Stimulated activated CD8-positive, alpha-beta memory T cell treated with anti-CD3 and anti-CD28 coated beads, Interleukin-12 subunit alpha, Interleukin-12 subunit beta, amount 100 ng/mL, for 1 hour (primary cell): ENCODE results near the gene TOE1.
A peak's percentile ranks its signal among the peaks of the same experiment; 100 is the strongest.
"Not testable (repeated sequence)": the region's sequence is repeated elsewhere in the genome, so short reads cannot be mapped to it uniquely, and the experiment has no call there.

Source experiments
- DNase-seq: peaks from one replicate; pipeline ENCODE4 v3.0.0-alpha.2; 2020; ENCODE audit warnings: low read depth

Gene TOE1

GRCh38 chr1:45339789-45340558, at the start of gene TOE1, which contains the start of gene MUTYH:
TOE1 (plus strand) TSS chr1:45340170; CDS start chr1:45340253, 83 bp downstream.
MUTYH (minus strand) TSS chr1:45340440; CDS start chr1:45334505, 5,935 bp downstream.
- peak; percentile 84 for DNase-seq

GRCh38 chr1:45291002-45291401, 49.0 kb upstream of the TOE1 start:
- not testable (repeated sequence) for DNase-seq

- DNase-seq: no peak
Observed at GRCh38 chr1:45291716-45292115, 48.3 kb upstream of the TOE1 start.

- DNase-seq: no peak
Observed at GRCh38 chr1:45297666-45298356, 42.2 kb upstream of the TOE1 start.

GRCh38 chr1:45299296-45299695, 40.7 kb upstream of the TOE1 start:
- DNase-seq: no peak

- DNase-seq: no peak
Observed at GRCh38 chr1:45299981-45300668, 39.8 kb upstream of the TOE1 start.

- no peak for DNase-seq
Observed at GRCh38 chr1:45300669-45300997, 39.3 kb upstream of the TOE1 start.

- no peak for DNase-seq
Observed at GRCh38 chr1:45302505-45303150, 37.3 kb upstream of the TOE1 start.

GRCh38 chr1:45303520-45304310, 36.3 kb upstream of the TOE1 start:
- peak; percentile 97 for DNase-seq

GRCh38 chr1:45304311-45305081, 35.5 kb upstream of the TOE1 start:
- no peak for DNase-seq

GRCh38 chr1:45305231-45305630, 34.7 kb upstream of the TOE1 start:
- DNase-seq: no peak

- DNase-seq: no peak
Observed at GRCh38 chr1:45306319-45306718, 33.7 kb upstream of the TOE1 start.

GRCh38 chr1:45306905-45307304, 33.1 kb upstream of the TOE1 start:
- DNase-seq: no peak

- no peak for DNase-seq
Observed at GRCh38 chr1:45314266-45314665, 25.7 kb upstream of the TOE1 start.

- no peak for DNase-seq
Observed at GRCh38 chr1:45317166-45317565, 22.8 kb upstream of the TOE1 start.

- no peak for DNase-seq
Observed at GRCh38 chr1:45319761-45320160, 20.2 kb upstream of the TOE1 start.

GRCh38 chr1:45321444-45321843, 18.5 kb upstream of the TOE1 start:
- no peak for DNase-seq

- DNase-seq: no peak
Observed at GRCh38 chr1:45322486-45323040, 17.4 kb upstream of the TOE1 start.

GRCh38 chr1:45325851-45326506, 14.0 kb upstream of the TOE1 start:
- no peak for DNase-seq
